Spleen (tissue), 11 donors: ENCODE results near the gene CYP2C18. TPM values are rescaled to one million over a fixed set of nuclear protein-coding genes. Genes with fewer than 3 reads are reported as not detected.
"Not testable (repeated sequence)": the region's sequence is repeated elsewhere in the genome, so short reads cannot be mapped to it uniquely, and the experiment has no call there.

Source experiments
- DNase-seq: peaks from one replicate; pipeline ENCODE4 v3.0.0-alpha.2; 2020
- H3K27ac ChIP-seq, 8 donors: fragments of 200-600 bp; sonication (generic) in 7 of 8; 1 replicate in 4 of 8; 2 replicates in 4 of 8; pipeline versions ENCODE4 v1.5.0 to v1.8.0; 2016 to 2021; ENCODE audit warnings: inconsistent platforms in 4 of 8, mild to moderate bottlenecking in 4 of 8, moderate library complexity in 1 of 8
- H3K27me3 ChIP-seq, 7 donors: fragments of 200-600 bp; sonication (generic) in 6 of 7; replicated peaks in 1 of 7; 1 replicate in 4 of 7; 2 replicates in 3 of 7; pipeline versions ENCODE4 v1.5.0 to v1.8.0; 2016 to 2021; ENCODE audit warnings: inconsistent platforms in 3 of 7, mild to moderate bottlenecking in 1 of 7
- H3K36me3 ChIP-seq, 6 donors: fragments of 200-600 bp; sonication (generic) in 5 of 6; 1 replicate in 4 of 6; 2 replicates in 2 of 6; pipeline versions ENCODE4 v1.5.0 to v1.8.0; 2016 to 2021; ENCODE audit warnings: inconsistent platforms in 2 of 6
- H3K4me1 ChIP-seq, 6 donors: fragments of 200-600 bp; sonication (generic) in 5 of 6; 1 replicate in 3 of 6; 2 replicates in 3 of 6; pipeline versions ENCODE4 v1.5.0 to v1.8.0; 2016 to 2021; ENCODE audit warnings: inconsistent platforms in 3 of 6
- H3K4me3 ChIP-seq, 8 donors: fragments of 200-600 bp; sonication (generic) in 7 of 8; 1 replicate in 4 of 8; 2 replicates in 4 of 8; pipeline versions ENCODE4 v1.5.0 to v1.8.0; 2016 to 2021; ENCODE audit warnings: inconsistent platforms in 4 of 8, mild to moderate bottlenecking in 4 of 8, moderate library complexity in 2 of 8
- H3K9me3 ChIP-seq, 8 donors: fragments of 200-600 bp; sonication (generic) in 7 of 8; 1 replicate in 4 of 8; 2 replicates in 4 of 8; pipeline versions ENCODE4 v1.5.0 to v1.8.0; 2016 to 2021; ENCODE audit warnings: inconsistent platforms in 4 of 8
- POLR2A ChIP-seq, 3 donors: fragments of 450-650 bp; IDR thresholded peaks; one replicate each; pipeline ENCODE4 v1.5.1; 2017; ENCODE audit warnings: antibody characterized with exemption in 3 of 3, mild to moderate bottlenecking in 1 of 3
- POLR2AphosphoS5 ChIP-seq, 3 donors: sonication (generic); formaldehyde crosslinking; IDR thresholded peaks; one replicate each; pipeline ENCODE4 v1.5.1; 2017; ENCODE audit warnings: antibody characterized with exemption in 3 of 3
- WGBS, 5 donors: extraction: QIAGEN DNeasy Blood & Tissue Kit in 3 of 5; methylation state at CpG; one replicate each; pipeline versions ENCODE4 v1.1.5 to v1.1.7; 2013 to 2018; 5-methylcytosine and 5-hydroxymethylcytosine counted together
- intact Hi-C: fragments of 100-400 bp; cut with DNase I; formaldehyde crosslinking; loops from one replicate; pipeline ENCODE4 v1.15.0; 2023; ENCODE audit warnings: low total_unique reads
- polyA plus RNA-seq, 3 donors: library from polyadenylated mRNA; stranded (reverse); fragments of 200-250 nt; gene quantifications; one replicate each; pipeline ENCODE4 v1.2.1, GENCODE V29; 2013
- total RNA-seq, 7 donors: library from RNA; depleted of rRNA in 3 of 7; stranded (reverse); fragments of >200 nt in 3 of 7; fragmentation: NEBNext Ultra II Directional in 4 of 7; extraction: Animal tissue kit (Norgen Biotek cat#: 25700) in 4 of 7; gene quantifications; one replicate each; pipeline versions ENCODE4 v1.1.0 to v1.2.1, GENCODE V29; 2016 to 2021
- TF ChIP-seq, protein P1 (sequence below), 11 experiments: fragments of 200-600 bp in 7 of 11; fragments of 450-650 bp in 4 of 11; sonication (generic) in 4 of 11; IDR thresholded peaks in 8 of 11; conservative IDR thresholded peaks in 3 of 11; 1 replicate in 7 of 11; 2 replicates in 4 of 11; pipeline versions ENCODE4 v1.4.0 to v1.8.0; 2016 to 2021; ENCODE audit warnings: antibody characterized with exemption in 11 of 11, inconsistent platforms in 4 of 11, mild to moderate bottlenecking in 1 of 11
- donor health status: healthy with polysubstance abuse.
- donor health status: DM: no; HTN: no; CAD: no; lungs with moderate emphysema.
- donor health status: DM: no; HTN: no; CAD: no.
- donor health status: Bipolar disorder and iron deficiency.
- donor health status: healthy.
- donor health status: DM: no; HTN: no; CAD: no.
- donor health status: DM: yes; HTN: yes; CAD: no.

Gene CYP2C18
- total and polyA plus RNA-seq, 10 donors = not detected

DNA sequence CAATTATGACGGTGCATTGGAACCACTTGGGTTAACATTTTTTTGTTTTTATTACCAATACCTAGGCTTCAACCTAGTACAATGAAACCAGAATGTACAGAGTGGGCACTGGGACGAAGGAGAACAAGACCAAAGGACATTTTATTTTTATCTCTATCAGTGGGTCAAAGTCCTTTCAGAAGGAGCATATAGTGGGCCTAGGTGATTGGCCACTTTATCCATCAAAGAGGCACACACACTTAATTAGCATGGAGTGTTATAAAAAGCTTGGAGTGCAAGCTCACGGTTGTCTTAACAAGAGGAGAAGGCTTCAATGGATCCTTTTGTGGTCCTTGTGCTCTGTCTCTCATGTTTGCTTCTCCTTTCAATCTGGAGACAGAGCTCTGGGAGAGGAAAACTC lies 78.9 kb downstream of the CYP2C18 start, which contains the start of gene CYP2C19:
Gene CYP2C19 (plus strand): TSS at position 289 of the 400 bp plus-strand sequence. CDS start 25 bp downstream, at position 314.
- TF ChIP-seq, protein P1, sequence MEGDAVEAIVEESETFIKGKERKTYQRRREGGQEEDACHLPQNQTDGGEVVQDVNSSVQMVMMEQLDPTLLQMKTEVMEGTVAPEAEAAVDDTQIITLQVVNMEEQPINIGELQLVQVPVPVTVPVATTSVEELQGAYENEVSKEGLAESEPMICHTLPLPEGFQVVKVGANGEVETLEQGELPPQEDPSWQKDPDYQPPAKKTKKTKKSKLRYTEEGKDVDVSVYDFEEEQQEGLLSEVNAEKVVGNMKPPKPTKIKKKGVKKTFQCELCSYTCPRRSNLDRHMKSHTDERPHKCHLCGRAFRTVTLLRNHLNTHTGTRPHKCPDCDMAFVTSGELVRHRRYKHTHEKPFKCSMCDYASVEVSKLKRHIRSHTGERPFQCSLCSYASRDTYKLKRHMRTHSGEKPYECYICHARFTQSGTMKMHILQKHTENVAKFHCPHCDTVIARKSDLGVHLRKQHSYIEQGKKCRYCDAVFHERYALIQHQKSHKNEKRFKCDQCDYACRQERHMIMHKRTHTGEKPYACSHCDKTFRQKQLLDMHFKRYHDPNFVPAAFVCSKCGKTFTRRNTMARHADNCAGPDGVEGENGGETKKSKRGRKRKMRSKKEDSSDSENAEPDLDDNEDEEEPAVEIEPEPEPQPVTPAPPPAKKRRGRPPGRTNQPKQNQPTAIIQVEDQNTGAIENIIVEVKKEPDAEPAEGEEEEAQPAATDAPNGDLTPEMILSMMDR (IDR thresholded peaks at IDR 0.05 in 8 of 11, conservative IDR thresholded peaks at IDR 0.05 in 3 of 11) = no peak
- TF ChIP-seq POLR2AphosphoS5 (IDR thresholded peaks at IDR 0.05) (no peak), POLR2A (IDR thresholded peaks at IDR 0.05) (no peak)
- 72 to 86% (median 81%) methylated on average over 3 of the region's 3 CpGs for WGBS, 5 donors
- no peaks in the 10 kb centered on the region for H3K27me3 ChIP-seq
- H3K4me1 ChIP-seq = no peaks in the 10 kb centered on the region
- intact Hi-C loops = no loop called here
- DNase-seq = no peak
- H3K9me3 ChIP-seq = peaks cover 0 to 8% (median 0%) of the 10 kb centered on the region in 8 donors
- no peaks in the 10 kb centered on the region for H3K36me3 ChIP-seq
- H3K4me3 ChIP-seq = no peak within 1 kb of the TSS
- no peak within 1 kb of the TSS for H3K27ac ChIP-seq

DNA sequence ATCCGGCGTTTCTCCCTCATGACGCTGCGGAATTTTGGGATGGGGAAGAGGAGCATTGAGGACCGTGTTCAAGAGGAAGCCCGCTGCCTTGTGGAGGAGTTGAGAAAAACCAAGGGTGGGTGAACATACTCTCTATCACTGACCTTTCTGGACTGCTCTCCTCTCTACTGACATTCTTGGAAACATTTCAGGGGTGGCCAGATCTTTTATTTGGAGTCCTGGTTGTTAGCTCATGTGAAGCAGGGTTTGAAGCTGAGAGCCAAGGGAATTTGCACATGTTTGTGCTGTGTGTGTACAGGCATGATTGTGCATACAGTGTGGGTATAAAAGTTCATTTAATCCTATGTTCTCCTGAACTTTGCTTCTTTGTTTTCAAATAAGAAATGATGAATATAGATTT lies 91.9 kb downstream of the CYP2C18 start:
- DNase-seq, intact Hi-C loops, H3K27me3 ChIP-seq, H3K4me1 ChIP-seq, H3K36me3 ChIP-seq, H3K27ac ChIP-seq, H3K4me3 ChIP-seq: not testable (repeated sequence)
- WGBS, 5 donors = 85 to 96% (median 90%) methylated on average over 6 of the region's 6 CpGs
- H3K9me3 ChIP-seq = peaks cover 0 to 25% (median 4%) of the 10 kb centered on the region in 8 donors

GRCh38 chr10:94777886-94778458 lies 94.4 kb downstream of the CYP2C18 start:
- no peak for TF ChIP-seq POLR2AphosphoS5 (IDR thresholded peaks at IDR 0.05)
- TF ChIP-seq POLR2A (IDR thresholded peaks at IDR 0.05) = no peak
- TF ChIP-seq, protein P1 (IDR thresholded peaks at IDR 0.05 in 8 of 11, conservative IDR thresholded peaks at IDR 0.05 in 3 of 11) = no peak
- DNase-seq = no peak
- Histone ChIP-seq H3K27ac (no peak overlapping the region), H3K27me3 (no peaks in the 10 kb centered on the region), H3K4me3 (no peak overlapping the region), H3K36me3 (no peaks in the 10 kb centered on the region), H3K4me1 (no peaks in the 10 kb centered on the region), H3K9me3 (peaks cover 0 to 7% (median 0%) of the 10 kb centered on the region in 8 donors)
- 47 to 70% (median 63%) methylated on average over 5 of the region's 5 CpGs for WGBS, 5 donors
- intact Hi-C loops = no loop called here

- TF ChIP-seq POLR2AphosphoS5 (IDR thresholded peaks at IDR 0.05) (no peak), POLR2A (IDR thresholded peaks at IDR 0.05) (no peak)
- TF ChIP-seq, protein P1 (IDR thresholded peaks at IDR 0.05 in 8 of 11, conservative IDR thresholded peaks at IDR 0.05 in 3 of 11) = no peak
- no peak overlapping the region for H3K27ac ChIP-seq
- WGBS, 5 donors = 57 to 74% (median 69%) methylated on average over 1 of the region's 1 CpG
- H3K4me1 ChIP-seq = no peaks in the 10 kb centered on the region
- H3K36me3 ChIP-seq = no peaks in the 10 kb centered on the region
- no peak overlapping the region for H3K4me3 ChIP-seq
- no peaks in the 10 kb centered on the region for H3K27me3 ChIP-seq
- H3K9me3 ChIP-seq = peaks cover 0 to 6% (median 0%) of the 10 kb centered on the region in 8 donors
- no peak for DNase-seq
- intact Hi-C loops = no loop called here
Measured at GRCh38 chr10:94780844-94781243, 97.3 kb downstream of the CYP2C18 start.
